C1 segment of cervical spinal cord (tissue), 14 donors: ENCODE measurements around the gene FAM171A2.

Source experiments
- DNase-seq, 14 donors: peaks; one replicate each; lab custom pipeline; 2025; lab: John Stamatoyannopoulos, UW

Gene FAM171A2

DNA sequence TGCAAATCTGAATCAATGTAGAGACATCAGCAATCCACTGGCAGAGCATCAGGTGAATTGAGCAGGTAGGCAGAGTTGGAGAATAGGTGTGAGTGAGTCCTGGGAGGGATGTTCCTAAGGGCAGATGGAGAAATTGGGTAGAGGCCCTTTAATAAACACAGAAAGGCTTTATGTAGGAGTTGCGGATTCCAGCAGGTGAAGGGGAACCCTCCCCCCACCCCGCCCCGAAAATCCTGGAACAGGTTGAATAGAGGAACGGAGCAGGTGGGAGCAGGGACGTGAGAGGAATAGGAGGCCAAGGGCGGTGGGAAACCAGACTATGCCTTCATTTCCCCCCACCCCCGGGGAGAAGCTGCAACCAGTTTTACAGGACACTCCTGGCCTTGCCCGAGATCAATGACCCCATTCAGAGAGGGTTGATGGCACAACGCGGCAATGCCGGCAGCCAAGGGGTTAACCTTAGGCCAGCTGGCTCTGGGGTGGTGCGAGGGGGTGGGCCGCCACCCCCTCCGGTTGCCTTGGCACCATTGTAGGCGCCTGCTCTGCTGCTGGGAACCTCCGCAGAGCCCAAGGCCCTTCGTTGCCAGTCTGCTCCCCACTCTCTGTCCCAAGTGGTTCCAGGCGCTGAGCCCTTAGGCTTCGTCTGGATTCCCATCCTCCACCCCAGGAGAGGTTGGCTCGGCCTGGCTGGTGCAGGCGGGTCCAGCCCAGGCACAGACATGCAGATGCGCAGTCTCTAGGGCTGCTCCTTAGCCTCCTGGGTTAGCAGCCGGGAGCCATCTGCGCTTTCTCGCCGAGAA is 56.1 kb downstream of the FAM171A2 start:
- DNase-seq, result peak in 13 of 14 donors; percentile 41 to 89 (median 76)

DNA sequence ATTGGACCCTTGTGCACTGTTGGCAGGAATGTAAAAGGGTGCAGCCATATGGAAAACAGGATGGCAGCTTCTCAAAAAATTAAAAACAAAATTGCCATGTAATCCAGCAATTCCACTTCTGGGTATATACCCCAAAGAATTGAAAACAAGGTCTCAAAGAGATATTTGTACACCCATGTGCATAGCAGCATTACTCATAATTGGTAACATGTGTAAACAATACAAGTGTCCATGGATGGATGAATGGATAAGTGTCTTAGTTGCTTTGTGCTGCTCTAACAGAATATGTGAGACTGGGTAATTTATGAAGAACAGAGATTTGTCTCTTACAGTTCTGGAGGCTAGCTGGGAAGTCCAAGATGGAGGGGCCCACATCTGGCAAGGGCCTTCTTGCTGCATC is 59.0 kb downstream of the FAM171A2 start:
- DNase-seq, result no peak
